Activated T-cell treated with anti-CD3 and anti-CD28 coated beads, Interleukin-2, amount 50 U/mL, for 72 hours (primary cell): ENCODE results near the gene NAV2. TPM values are rescaled to one million over a fixed set of nuclear protein-coding genes. Genes with fewer than 3 reads are reported as not detected.

Experiments used
- ATAC-seq, 2 donors: fragments of 150-1000 bp; cut with Tn5 transposase; replicated peaks in 1 of 2; 2 replicates each; pipeline ENCODE4 v1.10.0; 2021; ENCODE audit warnings: moderate library complexity in 2 of 2, mild to moderate bottlenecking in 1 of 2
- DNase-seq, 2 donors: peaks; one replicate each; pipeline ENCODE4 v3.0.0; 2021 to 2022; ENCODE audit warnings: mixed read lengths in 1 of 2
- H3K27ac Mint-ChIP-seq: one replicate; pipeline ENCODE4 v1.8.0; 2022; ENCODE audit warnings: mild to moderate bottlenecking, moderate library complexity, mixed read lengths
- H3K27me3 Mint-ChIP-seq: one replicate; pipeline ENCODE4 v1.8.0; 2022; ENCODE audit warnings: low read depth, mixed read lengths
- H3K36me3 Mint-ChIP-seq, 2 donors: one replicate each; pipeline ENCODE4 v1.8.0; 2022; ENCODE audit warnings: mixed read lengths in 2 of 2, mild to moderate bottlenecking in 1 of 2; ENCODE audit not compliant: insufficient read depth in 2 of 2
- H3K4me1 Mint-ChIP-seq: one replicate; pipeline ENCODE4 v1.8.0; 2022; ENCODE audit warnings: low read depth, mixed read lengths
- H3K4me3 Mint-ChIP-seq, 2 donors: one replicate each; pipeline ENCODE4 v1.8.0; 2022; ENCODE audit warnings: mild to moderate bottlenecking in 2 of 2, mixed read lengths in 2 of 2, moderate library complexity in 2 of 2
- H3K9me3 Mint-ChIP-seq, 2 donors: one replicate each; pipeline ENCODE4 v1.8.0; 2022; ENCODE audit warnings: mixed read lengths in 2 of 2
- total RNA-seq, 2 donors: library from RNA; stranded (reverse); gene quantifications; one replicate each; pipeline ENCODE4 v1.2.3, GENCODE V29; 2022

The NAV2 gene
- total RNA-seq, 2 donors from 2014 or later, result 1.8 to 2.0 TPM

DNA sequence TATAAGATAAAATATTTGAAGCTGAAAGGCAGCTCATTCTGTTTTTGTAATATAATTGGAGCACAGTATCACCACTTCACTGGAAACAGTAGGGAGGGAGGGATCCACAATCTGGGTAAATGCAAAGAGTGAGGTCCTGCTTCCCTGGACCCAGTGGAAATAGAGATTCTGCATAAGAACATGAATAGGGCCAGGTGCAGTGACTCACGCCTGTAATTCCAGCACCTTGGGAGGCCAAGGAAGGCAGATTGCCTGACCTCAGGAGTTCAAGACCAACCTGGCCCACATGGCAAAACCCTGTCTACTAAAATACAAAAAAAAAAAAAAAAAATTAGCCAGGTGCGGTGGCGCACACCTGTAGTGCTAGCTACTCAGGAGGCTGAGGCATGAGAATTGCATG is 303.9 kb downstream of the NAV2 start:
- H3K4me3 Mint-ChIP-seq, result no peak overlapping the region
- H3K27me3 Mint-ChIP-seq, result peaks cover 24% of the 10 kb centered on the region
- no peak overlapping the region for H3K27ac Mint-ChIP-seq
- no peaks in the 10 kb centered on the region for H3K9me3 Mint-ChIP-seq
- DNase-seq (no peak), ATAC-seq (no peak)
- H3K36me3 Mint-ChIP-seq, result no peaks in the 10 kb centered on the region
- no peaks in the 10 kb centered on the region for H3K4me1 Mint-ChIP-seq

DNA sequence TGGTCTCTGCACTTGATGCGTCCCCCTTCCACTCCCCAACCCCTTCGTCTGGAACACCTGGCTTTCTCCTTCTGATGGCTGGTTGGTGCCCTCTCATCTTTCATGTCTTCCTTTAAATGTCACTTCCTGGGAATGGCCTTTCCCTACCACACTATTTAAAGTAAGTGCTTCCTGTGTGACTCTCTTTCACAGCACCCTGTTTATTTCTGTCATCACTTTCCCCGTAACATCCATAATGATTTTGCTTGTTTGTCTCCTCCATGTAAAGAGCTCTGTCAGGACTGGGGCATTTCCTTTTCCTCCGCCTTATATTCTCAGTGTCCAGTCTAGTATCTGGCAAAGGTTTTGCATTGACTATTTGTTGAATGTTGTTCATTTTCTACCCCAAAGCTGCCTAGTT is 304.7 kb downstream of the NAV2 start:
- Mint-ChIP-seq H3K4me1 (no peaks in the 10 kb centered on the region), H3K36me3 (no peaks in the 10 kb centered on the region), H3K4me3 (no peak overlapping the region), H3K9me3 (no peaks in the 10 kb centered on the region), H3K27ac (no peak overlapping the region), H3K27me3 (peaks cover 24% of the 10 kb centered on the region)
- DNase-seq (no peak), ATAC-seq (no peak)

DNA sequence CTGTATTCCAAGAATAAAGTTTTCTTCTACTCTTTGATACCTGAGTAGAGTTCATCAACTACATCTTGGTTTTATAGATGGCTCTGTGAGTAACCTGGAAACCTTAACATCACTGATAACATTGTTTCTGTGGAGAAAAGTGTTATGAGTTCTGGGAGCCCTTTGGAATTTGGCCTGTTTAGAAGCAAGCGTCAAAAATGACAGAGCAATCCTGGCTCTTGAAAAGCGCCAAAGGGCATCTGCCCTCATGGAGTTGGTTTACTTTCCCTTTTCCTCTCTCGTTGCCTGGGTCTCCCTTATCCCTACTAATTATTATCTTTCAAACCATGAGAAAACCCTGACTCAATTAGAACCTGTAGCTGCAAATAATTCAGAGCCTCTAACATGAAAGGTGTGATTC is 307.6 kb downstream of the NAV2 start:
- Mint-ChIP-seq H3K9me3 (no peaks in the 10 kb centered on the region), H3K27ac (no peak overlapping the region), H3K4me3 (no peak overlapping the region), H3K27me3 (peaks cover 11% of the 10 kb centered on the region), H3K4me1 (no peaks in the 10 kb centered on the region), H3K36me3 (no peaks in the 10 kb centered on the region)
- DNase-seq, result no peak
- ATAC-seq, result no peak

DNA sequence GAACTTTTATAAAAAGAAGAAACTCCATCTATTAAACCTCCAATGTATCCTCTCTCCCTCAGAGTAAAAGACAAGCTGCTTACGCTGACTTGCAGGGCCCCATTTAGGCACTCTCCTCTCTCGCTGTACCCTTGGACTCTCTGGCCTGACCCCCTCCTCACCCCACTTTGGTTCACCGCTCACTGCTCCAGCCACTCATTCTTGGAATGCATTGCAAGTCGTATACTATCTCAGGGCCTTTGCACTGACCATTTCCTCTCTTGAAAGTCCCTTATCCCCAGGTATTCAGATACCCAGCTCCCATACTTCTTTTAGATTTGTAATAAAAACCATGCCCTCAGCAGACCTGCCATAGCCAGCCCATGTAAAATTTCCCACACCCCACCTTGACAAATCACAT is 308.1 kb downstream of the NAV2 start:
- H3K9me3 Mint-ChIP-seq, result no peaks in the 10 kb centered on the region
- ATAC-seq (no peak), DNase-seq (no peak)
- H3K4me1 Mint-ChIP-seq, result no peaks in the 10 kb centered on the region
- no peaks in the 10 kb centered on the region for H3K36me3 Mint-ChIP-seq
- no peak overlapping the region for H3K27ac Mint-ChIP-seq
- peaks cover 6% of the 10 kb centered on the region for H3K27me3 Mint-ChIP-seq
- H3K4me3 Mint-ChIP-seq, result no peak overlapping the region

DNA sequence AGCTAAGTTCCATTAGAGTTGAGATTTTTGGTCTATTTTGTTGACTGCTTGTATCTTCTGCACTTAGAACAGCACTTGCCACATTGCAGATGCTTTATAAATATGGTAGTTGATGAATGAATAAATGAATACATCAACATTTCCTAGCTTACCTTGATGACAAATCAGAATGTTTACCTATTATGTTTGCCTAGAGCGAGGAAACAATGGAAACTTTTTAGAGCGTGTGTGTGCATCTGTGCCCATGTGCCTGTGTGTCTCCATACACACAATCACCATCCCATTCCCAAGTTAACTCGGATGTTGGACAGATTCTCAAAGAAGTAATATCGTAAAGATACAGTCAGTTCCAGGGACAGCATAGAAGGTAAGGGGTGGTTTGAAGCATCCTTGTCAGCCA is 308.6 kb downstream of the NAV2 start:
- DNase-seq, result no peak
- H3K4me3 Mint-ChIP-seq, result no peak overlapping the region
- no peaks in the 10 kb centered on the region for H3K36me3 Mint-ChIP-seq
- no peaks in the 10 kb centered on the region for H3K4me1 Mint-ChIP-seq
- H3K27me3 Mint-ChIP-seq, result peaks cover 6% of the 10 kb centered on the region
- no peak for ATAC-seq
- no peaks in the 10 kb centered on the region for H3K9me3 Mint-ChIP-seq
- H3K27ac Mint-ChIP-seq, result no peak overlapping the region

DNA sequence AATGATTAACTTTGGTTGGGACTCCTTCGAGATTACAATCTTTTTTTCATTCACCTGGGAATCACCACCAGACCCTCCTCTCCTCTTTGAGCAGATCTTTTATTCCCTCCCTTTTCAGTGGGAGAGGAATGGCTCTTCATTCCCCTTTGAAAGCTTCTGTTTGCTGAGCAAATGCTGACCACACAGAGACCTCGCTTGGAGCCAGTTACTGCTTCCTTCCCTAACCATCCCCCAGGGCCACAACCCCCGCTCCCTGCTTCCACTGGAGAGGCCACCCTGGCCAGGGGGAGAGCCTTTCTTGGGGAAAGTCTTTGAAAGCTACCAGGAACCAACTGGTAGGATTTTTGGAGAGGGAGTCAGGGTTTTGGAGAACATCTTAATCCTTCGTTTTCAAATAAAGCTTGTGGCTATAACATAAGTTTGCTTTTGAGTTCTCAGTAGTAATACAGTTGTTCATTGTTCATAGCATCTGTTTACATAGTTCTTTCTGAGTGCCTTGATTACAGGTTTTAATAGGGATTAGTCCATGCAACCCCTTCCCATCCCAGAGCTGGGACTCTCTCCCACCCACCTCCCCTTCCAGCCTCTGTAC is 309.2 kb downstream of the NAV2 start:
- Mint-ChIP-seq H3K27ac (no peak overlapping the region), H3K4me1 (no peaks in the 10 kb centered on the region), H3K9me3 (no peaks in the 10 kb centered on the region), H3K4me3 (no peak overlapping the region), H3K36me3 (no peaks in the 10 kb centered on the region), H3K27me3 (peaks cover 6% of the 10 kb centered on the region)
- ATAC-seq (no peak), DNase-seq (no peak)

DNA sequence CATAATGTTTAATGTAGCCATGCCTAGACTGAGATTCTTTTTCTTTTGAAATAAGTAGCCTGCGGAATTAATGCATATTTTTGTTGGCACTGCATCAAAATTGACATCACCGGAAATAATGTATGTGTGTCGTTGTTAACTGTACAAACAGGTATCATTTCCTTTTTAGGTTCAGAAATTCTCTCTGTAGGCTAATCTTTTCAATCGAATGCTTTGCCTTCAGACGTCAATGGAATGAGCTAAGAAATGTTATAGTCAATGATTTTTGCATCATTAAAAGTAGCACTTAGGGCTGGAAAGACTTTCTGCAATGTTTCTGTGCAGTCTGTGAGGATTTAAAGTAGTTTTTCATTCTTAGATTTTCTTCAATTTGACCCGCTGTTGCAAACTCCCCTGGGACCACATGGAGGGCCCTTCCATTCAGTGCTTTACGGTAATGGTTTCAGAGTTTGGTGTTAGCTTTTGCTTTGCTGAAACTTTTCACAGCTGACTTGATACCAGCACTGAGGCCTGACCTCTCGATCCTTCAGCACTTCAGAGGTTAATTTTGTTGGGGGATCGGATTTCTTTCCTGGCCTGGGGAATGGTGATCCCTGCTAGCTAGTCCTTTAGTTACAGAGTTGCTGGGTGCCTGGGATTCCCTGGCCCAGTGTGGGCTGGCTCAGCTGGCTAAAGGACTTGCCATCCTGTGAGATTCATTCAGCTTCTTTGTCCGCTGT is 309.9 kb downstream of the NAV2 start:
- no peak for ATAC-seq
- DNase-seq, result no peak

DNA sequence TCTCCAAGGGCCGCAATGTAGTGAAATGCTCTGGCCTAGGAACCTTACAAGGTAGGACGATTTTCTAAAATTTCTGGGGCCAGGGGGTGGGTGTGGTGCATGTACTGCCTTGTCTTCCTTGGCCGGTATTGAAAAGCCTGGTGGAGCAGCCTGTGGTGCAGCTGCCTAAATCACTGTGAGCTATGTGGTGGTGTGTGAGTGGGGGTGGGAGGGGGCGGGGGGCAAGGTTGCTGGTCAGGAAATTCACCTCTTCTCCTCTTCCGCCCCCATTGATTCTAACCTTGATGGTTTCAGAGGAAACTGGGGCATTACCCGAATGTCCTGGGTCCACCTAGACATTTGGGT is 310.4 kb downstream of the NAV2 start:
- Mint-ChIP-seq H3K4me1 (no peaks in the 10 kb centered on the region), H3K4me3 (no peak overlapping the region), H3K27ac (no peak overlapping the region), H3K27me3 (no peaks in the 10 kb centered on the region), H3K9me3 (no peaks in the 10 kb centered on the region), H3K36me3 (no peaks in the 10 kb centered on the region)
- DNase-seq (no peak), ATAC-seq (no peak)

More for the DNA sequence above, 309.9 kb downstream of the NAV2 start:
- no peaks in the 10 kb centered on the region for H3K9me3 Mint-ChIP-seq
- peaks cover 2% of the 10 kb centered on the region for H3K27me3 Mint-ChIP-seq
- H3K27ac Mint-ChIP-seq, result no peak overlapping the region
- no peaks in the 10 kb centered on the region for H3K36me3 Mint-ChIP-seq
- no peak overlapping the region for H3K4me3 Mint-ChIP-seq
- H3K4me1 Mint-ChIP-seq, result no peaks in the 10 kb centered on the region

DNA sequence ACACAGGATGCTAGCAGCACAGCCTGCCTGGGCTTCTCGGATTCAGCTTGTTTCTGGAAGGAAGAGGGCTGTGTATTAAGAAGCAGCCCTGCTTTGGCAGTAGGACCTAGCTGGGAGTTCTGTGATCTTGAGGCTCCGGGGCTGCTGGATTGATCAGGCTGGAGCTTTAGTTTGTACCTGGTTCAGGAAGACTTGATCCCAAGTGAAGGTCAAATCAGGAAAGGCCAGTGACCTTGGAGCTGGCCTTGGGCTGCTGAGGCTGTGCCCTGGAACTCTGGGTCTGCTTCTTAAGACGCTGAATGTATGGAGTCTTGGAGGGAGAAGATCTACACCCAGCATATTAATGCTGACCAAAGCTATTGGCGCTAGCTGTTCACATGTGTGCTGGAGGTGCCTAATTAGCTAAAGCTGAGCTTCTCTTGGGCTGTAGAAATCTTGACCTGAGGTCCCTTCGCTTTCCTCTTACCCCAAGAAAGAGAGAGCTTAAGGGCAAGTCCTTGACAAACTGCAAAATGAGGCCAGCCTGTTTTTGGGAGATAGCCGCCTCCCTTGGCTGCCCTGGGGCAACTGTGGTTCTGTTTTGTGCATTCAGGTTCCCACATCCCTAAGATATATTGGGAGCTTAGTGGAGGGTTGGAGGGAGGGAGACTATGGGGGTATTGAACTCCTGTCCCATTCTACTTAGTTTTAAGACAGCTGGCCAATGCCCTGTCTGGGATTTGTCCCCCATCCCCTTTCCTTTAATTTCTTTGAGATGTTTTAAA is 311.7 kb downstream of the NAV2 start:
- Mint-ChIP-seq H3K27me3 (peaks cover under 1% of the 10 kb centered on the region), H3K9me3 (no peaks in the 10 kb centered on the region), H3K4me3 (no peak overlapping the region), H3K36me3 (no peaks in the 10 kb centered on the region), H3K4me1 (no peaks in the 10 kb centered on the region), H3K27ac (no peak overlapping the region)
- no peak for DNase-seq
- no peak for ATAC-seq

DNA sequence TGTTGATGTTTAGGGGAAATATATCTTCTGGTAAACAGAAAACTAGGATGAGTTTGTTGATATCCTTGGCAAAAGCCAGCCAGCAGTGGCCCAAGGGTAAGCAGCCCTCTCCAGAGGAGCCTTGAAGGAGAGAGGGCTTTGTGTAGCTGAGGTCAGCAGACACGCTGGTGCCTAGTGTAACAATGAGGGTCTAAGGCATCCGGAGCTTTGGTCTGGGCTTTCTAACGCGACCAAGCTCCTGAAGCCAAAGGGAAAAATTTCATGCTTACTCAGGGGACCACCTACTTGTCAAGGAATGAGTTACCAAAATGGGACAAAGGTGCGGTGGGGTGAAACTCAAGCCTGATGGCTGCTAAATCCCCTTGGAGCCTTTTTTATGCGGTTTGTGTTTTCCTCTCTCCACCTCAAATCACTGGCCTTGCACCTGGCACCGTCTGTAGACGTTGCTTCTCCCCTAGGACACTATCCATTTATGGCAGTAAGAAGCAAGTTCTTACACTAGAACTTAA is 312.7 kb downstream of the NAV2 start:
- DNase-seq (no peak), ATAC-seq (no peak)
- Mint-ChIP-seq H3K27ac (no peak overlapping the region), H3K27me3 (peaks cover 8% of the 10 kb centered on the region), H3K36me3 (no peaks in the 10 kb centered on the region), H3K4me3 (no peak overlapping the region), H3K4me1 (no peaks in the 10 kb centered on the region), H3K9me3 (no peaks in the 10 kb centered on the region)

DNA sequence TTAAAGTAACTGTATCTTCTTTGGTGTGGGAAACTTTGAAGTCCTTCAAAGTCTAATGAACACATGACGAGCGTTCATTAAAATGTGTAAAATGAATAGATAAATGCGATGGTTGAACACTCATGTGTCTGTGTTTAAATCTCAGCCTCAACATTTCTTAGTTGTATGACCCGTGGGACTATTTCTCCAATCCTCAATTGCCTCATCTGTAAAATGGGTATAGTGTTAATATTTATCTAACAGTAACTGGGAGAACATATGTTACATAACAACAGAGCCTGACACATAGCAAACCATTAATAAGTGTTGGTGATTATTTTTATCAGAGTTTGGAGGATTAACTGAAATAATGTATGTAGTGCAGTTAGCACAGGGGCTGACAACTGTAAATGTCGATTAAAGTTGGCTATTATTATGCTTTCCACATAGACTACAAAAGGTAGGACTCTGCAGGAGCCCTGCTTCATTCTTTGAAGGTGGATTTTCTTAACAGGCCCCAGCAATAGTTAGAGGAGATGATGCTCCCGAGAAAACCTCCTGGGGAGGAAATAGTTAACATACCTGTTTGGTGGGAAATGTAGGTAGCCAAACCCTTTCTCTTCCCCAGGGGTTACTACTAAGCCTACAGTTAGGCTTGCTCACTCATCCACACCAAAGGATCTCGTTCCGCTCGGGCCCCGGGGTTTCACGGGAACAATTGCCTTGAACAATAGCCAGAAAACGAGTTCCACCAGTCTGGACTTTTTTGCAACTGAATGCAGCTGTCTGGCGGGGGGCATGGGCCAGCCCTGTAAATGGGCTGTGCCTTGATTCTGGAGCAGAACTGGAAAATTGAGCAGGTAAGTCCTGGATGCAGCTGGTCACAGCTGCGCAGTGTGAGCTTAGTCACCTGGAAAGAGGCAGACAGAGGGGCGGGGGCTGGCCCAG is 314.3 kb downstream of the NAV2 start:
- Mint-ChIP-seq H3K4me1 (no peaks in the 10 kb centered on the region), H3K4me3 (no peak overlapping the region), H3K27me3 (peaks cover 19% of the 10 kb centered on the region), H3K9me3 (no peaks in the 10 kb centered on the region), H3K27ac (no peak overlapping the region), H3K36me3 (no peaks in the 10 kb centered on the region)
- ATAC-seq (no peak), DNase-seq (no peak)

DNA sequence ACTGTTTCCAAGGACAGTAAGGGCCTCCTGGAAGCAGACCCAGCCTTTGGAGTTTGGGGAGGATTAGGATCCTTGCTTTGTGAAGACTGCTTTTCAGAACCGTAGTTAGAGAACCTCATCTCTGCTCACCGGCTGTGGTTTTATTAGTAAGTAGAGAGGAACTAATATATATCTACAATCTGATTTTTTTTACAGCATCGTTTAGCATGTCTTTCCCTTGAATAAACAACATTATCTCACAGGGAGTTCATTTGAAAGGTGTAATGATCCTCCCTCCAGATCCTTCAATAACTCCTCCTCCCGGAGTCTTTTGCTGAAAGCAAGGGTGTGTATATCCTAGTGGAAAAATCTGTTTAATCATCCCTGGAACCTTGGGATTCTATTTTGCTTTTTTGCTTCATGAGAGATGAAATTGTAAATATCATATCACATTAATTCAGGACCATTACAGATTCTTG is 314.9 kb downstream of the NAV2 start:
- Mint-ChIP-seq H3K4me1 (no peaks in the 10 kb centered on the region), H3K4me3 (no peak overlapping the region), H3K36me3 (no peaks in the 10 kb centered on the region), H3K27me3 (peaks cover 26% of the 10 kb centered on the region), H3K9me3 (no peaks in the 10 kb centered on the region), H3K27ac (no peak overlapping the region)
- ATAC-seq (no peak), DNase-seq (no peak)

DNA sequence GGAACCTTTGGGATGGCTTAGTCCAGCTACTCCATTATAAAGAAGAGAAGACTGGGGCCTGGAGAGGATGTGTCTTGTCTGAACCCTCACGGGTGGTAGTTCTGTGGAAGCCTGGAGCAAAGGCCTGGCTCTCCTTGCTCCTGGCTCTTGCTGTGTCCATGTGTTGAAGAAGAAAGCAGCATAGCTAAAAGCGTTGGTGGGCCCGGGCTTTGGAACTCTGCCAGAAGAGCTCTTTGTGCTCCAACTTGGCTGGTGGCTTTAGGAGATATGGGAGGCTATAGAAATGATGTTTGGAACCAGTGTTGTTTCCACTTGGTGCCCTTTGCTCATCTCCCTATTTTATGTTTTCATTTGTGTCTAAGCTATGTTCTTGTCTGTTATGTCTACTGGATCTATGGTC is 316.6 kb downstream of the NAV2 start:
- no peak for ATAC-seq
- Mint-ChIP-seq H3K27ac (no peak overlapping the region), H3K4me3 (no peak overlapping the region)

More for the DNA sequence above, 316.6 kb downstream of the NAV2 start:
- Mint-ChIP-seq H3K36me3 (no peaks in the 10 kb centered on the region), H3K9me3 (no peaks in the 10 kb centered on the region), H3K27me3 (peaks cover 36% of the 10 kb centered on the region), H3K4me1 (no peaks in the 10 kb centered on the region)
- DNase-seq, result no peak
